GM12865 (cell line): ENCODE measurements around the gene FXR2.

Experiments
- DNase-seq: peaks from one replicate; pipeline ENCODE4 v3.0.0; 2010; ENCODE audit warnings: low read depth
- H3K4me3 ChIP-seq: 2 replicates; pipeline ENCODE4 v1.5.1; 2011; ENCODE audit warnings: mild to moderate bottlenecking, low read depth, low read length, control low read depth
- TF ChIP-seq, protein P1 (sequence below): IDR thresholded peaks from 2 replicates; pipeline ENCODE4 v1.5.1; 2011; ENCODE audit warnings: low read length, control low read depth, low read depth, inconsistent platforms; ENCODE audit not compliant: insufficient read depth; ENCODE audit errors: missing control alignments

Gene FXR2

DNA sequence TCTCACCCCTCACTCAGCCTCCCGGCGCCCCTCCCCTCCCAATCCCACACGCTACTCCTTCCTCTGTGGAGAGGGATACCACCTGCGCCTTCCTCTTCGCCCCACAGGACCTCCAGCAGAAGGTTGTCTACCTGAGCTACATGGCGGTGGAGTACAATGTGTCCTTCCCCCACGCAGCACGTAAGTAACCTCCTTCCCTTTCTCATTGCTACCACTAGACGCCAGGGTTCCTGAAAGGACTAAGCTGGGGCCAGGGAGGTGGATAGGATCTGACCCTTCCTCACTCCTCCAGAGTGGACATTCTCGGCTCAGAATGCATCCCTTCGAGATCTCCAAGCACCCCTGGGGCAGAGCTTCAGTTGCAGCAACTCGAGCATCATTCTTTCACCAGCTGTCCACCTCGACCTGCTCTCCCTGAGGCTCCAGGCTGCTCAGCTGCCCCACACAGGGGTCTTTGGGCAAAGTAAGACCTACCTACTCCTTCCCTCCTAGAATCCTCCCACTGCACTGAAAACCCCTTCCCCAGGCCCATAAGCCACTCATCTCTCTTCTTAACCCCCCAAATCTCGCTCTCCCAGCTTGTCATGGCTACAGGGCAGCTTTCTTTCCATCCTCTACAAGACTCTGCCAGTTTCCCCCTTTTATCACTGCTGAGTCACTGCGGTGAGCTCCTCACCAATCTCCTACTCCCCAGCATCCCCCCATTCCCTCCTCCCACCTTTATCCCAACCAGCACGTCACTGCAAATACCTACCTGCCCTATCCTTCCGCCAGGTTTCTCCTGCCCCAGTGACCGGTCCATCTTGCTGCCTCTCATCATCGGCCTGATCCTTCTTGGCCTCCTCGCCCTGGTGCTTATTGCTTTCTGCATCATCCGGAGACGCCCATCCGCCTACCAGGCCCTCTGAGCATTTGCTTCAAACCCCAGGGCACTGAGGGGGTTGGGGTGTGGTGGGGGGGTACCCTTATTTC is 33.8 kb downstream of the FXR2 start:
- no peak overlapping the region for H3K4me3 ChIP-seq
- peak; percentile 11 for DNase-seq
- TF ChIP-seq, protein P1, sequence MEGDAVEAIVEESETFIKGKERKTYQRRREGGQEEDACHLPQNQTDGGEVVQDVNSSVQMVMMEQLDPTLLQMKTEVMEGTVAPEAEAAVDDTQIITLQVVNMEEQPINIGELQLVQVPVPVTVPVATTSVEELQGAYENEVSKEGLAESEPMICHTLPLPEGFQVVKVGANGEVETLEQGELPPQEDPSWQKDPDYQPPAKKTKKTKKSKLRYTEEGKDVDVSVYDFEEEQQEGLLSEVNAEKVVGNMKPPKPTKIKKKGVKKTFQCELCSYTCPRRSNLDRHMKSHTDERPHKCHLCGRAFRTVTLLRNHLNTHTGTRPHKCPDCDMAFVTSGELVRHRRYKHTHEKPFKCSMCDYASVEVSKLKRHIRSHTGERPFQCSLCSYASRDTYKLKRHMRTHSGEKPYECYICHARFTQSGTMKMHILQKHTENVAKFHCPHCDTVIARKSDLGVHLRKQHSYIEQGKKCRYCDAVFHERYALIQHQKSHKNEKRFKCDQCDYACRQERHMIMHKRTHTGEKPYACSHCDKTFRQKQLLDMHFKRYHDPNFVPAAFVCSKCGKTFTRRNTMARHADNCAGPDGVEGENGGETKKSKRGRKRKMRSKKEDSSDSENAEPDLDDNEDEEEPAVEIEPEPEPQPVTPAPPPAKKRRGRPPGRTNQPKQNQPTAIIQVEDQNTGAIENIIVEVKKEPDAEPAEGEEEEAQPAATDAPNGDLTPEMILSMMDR: no peak

DNA sequence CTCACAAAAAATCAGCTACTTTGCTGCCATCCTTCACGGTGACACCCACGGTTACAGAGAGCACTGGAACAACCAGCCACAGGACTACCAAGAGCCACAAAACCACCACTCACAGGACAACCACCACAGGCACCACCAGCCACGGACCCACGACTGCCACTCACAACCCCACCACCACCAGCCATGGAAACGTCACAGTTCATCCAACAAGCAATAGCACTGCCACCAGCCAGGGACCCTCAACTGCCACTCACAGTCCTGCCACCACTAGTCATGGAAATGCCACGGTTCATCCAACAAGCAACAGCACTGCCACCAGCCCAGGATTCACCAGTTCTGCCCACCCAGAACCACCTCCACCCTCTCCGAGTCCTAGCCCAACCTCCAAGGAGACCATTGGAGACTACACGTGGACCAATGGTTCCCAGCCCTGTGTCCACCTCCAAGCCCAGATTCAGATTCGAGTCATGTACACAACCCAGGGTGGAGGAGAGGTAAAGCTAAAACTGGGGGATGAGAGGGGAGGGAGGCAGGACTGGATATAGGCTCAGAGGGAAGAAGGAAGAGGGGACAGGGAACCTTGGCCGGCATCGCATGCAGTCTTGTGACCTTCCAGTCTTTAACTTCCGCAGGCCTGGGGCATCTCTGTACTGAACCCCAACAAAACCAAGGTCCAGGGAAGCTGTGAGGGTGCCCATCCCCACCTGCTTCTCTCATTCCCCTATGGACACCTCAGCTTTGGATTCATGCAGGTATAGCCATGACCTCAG is 34.7 kb downstream of the FXR2 start:
- no peak overlapping the region for H3K4me3 ChIP-seq
- TF ChIP-seq, protein P1: no peak
- no peak for DNase-seq

DNA sequence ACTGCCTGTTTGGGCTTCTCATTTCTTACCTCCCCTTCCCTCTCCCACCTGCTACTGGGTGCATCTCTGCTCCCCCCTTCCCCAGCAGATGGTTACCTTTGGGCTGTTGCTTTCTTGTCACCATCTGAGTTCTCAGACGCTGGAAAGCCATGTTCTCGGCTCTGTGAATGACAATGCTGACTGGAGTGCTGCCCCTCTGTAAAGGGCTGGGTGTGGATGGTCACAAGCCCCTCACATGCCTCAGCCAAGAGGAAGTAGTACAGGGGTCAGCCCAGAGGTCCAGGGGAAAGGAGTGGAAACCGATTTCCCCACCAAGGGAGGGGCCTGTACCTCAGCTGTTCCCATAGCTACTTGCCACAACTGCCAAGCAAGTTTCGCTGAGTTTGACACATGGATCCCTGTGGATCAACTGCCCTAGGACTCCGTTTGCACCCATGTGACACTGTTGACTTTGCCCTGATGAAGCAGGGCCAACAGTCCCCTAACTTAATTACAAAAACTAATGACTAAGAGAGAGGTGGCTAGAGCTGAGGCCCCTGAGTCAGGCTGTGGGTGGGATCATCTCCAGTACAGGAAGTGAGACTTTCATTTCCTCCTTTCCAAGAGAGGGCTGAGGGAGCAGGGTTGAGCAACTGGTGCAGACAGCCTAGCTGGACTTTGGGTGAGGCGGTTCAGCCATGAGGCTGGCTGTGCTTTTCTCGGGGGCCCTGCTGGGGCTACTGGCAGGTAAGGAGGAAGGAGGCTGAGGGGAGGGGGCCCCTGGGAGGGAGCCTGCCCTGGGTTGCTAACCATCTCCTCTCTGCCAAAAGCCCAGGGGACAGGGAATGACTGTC is 35.5 kb downstream of the FXR2 start, which contains the start of gene CD68:
Gene CD68, plus strand, starts transcription at position 638 of the 833 bp plus-strand sequence. Its CDS starts 40 bp downstream, at position 678.
- no peak within 1 kb of the TSS for H3K4me3 ChIP-seq
- TF ChIP-seq, protein P1: no peak
- DNase-seq: peak; percentile 90

DNA sequence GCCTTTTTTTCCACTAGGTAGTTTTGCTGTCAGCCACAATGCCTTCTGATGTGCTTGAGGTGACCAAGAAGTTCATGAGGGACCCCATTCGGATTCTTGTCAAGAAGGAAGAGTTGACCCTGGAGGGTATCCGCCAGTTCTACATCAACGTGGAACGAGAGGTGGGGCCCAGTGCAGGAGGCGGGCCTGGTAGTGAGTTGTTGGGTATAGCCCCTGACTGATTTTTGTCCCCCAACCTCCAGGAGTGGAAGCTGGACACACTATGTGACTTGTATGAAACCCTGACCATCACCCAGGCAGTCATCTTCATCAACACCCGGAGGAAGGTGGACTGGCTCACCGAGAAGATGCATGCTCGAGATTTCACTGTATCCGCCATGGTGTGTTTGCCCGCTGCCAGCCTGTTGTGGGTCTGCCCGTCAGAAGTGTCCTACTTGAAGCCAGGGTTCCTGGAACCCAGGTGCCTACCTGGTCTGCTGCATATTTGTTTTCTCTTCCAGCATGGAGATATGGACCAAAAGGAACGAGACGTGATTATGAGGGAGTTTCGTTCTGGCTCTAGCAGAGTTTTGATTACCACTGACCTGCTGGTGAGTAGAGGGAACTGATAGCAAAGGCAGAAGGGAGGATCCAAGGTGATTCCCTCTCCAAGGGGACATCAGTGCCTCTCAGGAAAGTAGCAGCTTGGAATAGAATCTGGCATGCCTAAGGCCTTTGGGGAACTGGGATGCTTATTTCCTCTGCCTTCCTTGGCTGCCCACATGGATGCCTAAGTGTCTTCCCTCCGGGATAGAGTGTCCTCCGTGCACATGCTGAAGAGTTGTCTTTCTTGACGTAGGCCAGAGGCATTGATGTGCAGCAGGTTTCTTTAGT is 37.1 kb downstream of the FXR2 start:
- DNase-seq: no peak
- no peak overlapping the region for H3K4me3 ChIP-seq
- TF ChIP-seq, protein P1: no peak

DNA sequence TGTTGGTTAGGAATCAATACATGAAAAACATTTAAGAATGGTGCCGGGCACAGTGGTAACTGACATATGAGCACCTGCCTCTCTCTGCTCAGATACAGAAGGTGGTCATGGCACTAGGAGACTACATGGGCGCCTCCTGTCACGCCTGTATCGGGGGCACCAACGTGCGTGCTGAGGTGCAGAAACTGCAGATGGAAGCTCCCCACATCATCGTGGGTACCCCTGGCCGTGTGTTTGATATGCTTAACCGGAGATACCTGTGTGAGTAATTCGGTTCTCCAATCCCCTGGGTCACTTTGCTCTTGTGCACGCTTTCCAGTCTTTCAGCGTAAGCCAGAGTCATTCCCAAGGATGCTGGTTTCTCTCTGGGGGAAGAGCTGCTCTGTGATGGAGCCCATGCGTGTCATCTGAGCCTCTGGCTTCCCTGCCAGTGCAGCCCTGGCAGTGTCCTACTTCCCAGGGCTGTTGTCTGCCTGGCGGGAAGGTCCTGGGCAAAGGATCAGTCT is 38.2 kb downstream of the FXR2 start:
- no peak overlapping the region for H3K4me3 ChIP-seq
- no peak for DNase-seq
- TF ChIP-seq, protein P1: no peak

DNA sequence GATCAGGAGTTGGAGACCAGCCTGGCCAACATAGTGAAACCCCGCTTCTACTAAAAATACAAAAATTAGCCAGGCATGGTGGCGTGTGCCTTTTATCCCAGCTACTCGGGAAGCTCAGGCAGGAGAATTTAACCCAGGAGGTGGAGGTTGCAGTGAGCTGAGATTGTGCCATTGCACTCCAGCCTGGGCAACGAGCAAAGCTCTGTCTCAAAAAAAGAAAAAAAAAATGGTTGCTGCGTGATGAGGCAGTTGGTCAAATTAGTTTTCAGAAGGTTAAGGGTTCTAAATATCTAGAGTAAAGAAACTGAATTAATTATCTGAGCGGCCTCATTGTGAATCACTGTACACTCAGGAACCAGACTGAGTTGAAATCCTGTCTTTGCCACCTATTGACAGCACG is 38.7 kb downstream of the FXR2 start:
- no peak for DNase-seq
- no peak overlapping the region for H3K4me3 ChIP-seq
- TF ChIP-seq, protein P1: no peak
